ENCODE data around the gene DNAJB1.
"Not testable (repeated sequence)": the region's sequence is repeated elsewhere in the genome, so short reads cannot be mapped to it uniquely, and the experiment has no call there.

The DNAJB1 gene

GRCh38 chr19:14517840-14518505 is at the start of gene DNAJB1:
Gene DNAJB1, minus strand, starts transcription at chr19:14518397. Its CDS starts 48 bp downstream, at chr19:14518349.
- DNase-seq (ENCODE audit: low read depth, low spot score), result peak; percentile 41

GRCh38 chr19:14567079-14567478 is 48.9 kb upstream of the DNAJB1 start:
- no peak for DNase-seq (ENCODE audit: low read depth, low spot score)

GRCh38 chr19:14566712-14567077 is 48.5 kb upstream of the DNAJB1 start:
- DNase-seq (ENCODE audit: low read depth, low spot score), result no peak

- DNase-seq (ENCODE audit: low read depth, low spot score), result no peak
Observed at GRCh38 chr19:14565765-14566711, 47.8 kb upstream of the DNAJB1 start.

- DNase-seq (ENCODE audit: low read depth, low spot score), result no peak
Observed at GRCh38 chr19:14565298-14565679, 47.1 kb upstream of the DNAJB1 start.

- not testable (repeated sequence) for DNase-seq (ENCODE audit: low read depth, low spot score)
Observed at GRCh38 chr19:14564652-14565297, 46.6 kb upstream of the DNAJB1 start.

GRCh38 chr19:14563989-14564651 is 45.9 kb upstream of the DNAJB1 start:
- DNase-seq (ENCODE audit: low read depth, low spot score), result no peak

- DNase-seq (ENCODE audit: low read depth, low spot score), result no peak
Observed at GRCh38 chr19:14563590-14563926, 45.4 kb upstream of the DNAJB1 start.

- no peak for DNase-seq (ENCODE audit: low read depth, low spot score)
Observed at GRCh38 chr19:14562660-14563589, 44.7 kb upstream of the DNAJB1 start.

- no peak for DNase-seq (ENCODE audit: low read depth, low spot score)
Observed at GRCh38 chr19:14561847-14562351, 43.7 kb upstream of the DNAJB1 start.

- no peak for DNase-seq (ENCODE audit: low read depth, low spot score)
Observed at GRCh38 chr19:14561249-14561648, 43.1 kb upstream of the DNAJB1 start.

- DNase-seq (ENCODE audit: low read depth, low spot score), result no peak
Observed at GRCh38 chr19:14560776-14561108, 42.5 kb upstream of the DNAJB1 start.

- no peak for DNase-seq (ENCODE audit: low read depth, low spot score)
Observed at GRCh38 chr19:14559916-14560775, 41.9 kb upstream of the DNAJB1 start.

- no peak for DNase-seq (ENCODE audit: low read depth, low spot score)
Observed at GRCh38 chr19:14558370-14559066, 40.3 kb upstream of the DNAJB1 start.

GRCh38 chr19:14556662-14557188 is 38.5 kb upstream of the DNAJB1 start:
- DNase-seq (ENCODE audit: low read depth, low spot score), result no peak

- no peak for DNase-seq (ENCODE audit: low read depth, low spot score)
Observed at GRCh38 chr19:14555918-14556661, 37.9 kb upstream of the DNAJB1 start.

- DNase-seq (ENCODE audit: low read depth, low spot score), result no peak
Observed at GRCh38 chr19:14554382-14554812, 36.2 kb upstream of the DNAJB1 start.

GRCh38 chr19:14553939-14554243 is 35.7 kb upstream of the DNAJB1 start:
- DNase-seq (ENCODE audit: low read depth, low spot score), result no peak
